Left ventricle myocardium inferior (tissue), 1 donor: ENCODE measurements around the gene RASL12. TPM values are rescaled to one million over a fixed set of nuclear protein-coding genes. Genes with fewer than 3 reads are reported as not detected.
"Not testable (repeated sequence)": the region's sequence is repeated elsewhere in the genome, so short reads cannot be mapped to it uniquely, and the experiment has no call there.

Source experiments
- DNase-seq: peaks from one replicate; pipeline ENCODE4 v3.0.0-alpha.2; 2020
- H3K27ac ChIP-seq: fragments of 200-600 bp; replicated peaks from 2 replicates; pipeline ENCODE4 v1.8.0; 2021
- H3K27me3 ChIP-seq: fragments of 200-600 bp; 2 replicates; pipeline ENCODE4 v1.8.0; 2021; ENCODE audit warnings: low read depth
- H3K36me3 ChIP-seq: fragments of 200-600 bp; 2 replicates; pipeline ENCODE4 v1.8.0; 2021
- H3K4me1 ChIP-seq: fragments of 200-600 bp; 2 replicates; pipeline ENCODE4 v1.8.0; 2021
- H3K4me3 ChIP-seq: fragments of 200-600 bp; 2 replicates; pipeline ENCODE4 v1.8.0; 2021; ENCODE audit warnings: mild to moderate bottlenecking, moderate library complexity
- H3K9me3 ChIP-seq: fragments of 200-600 bp; replicated peaks from 2 replicates; pipeline ENCODE4 v1.8.0; 2021
- CTCF ChIP-seq: fragments of 200-600 bp; IDR thresholded peaks from 2 replicates; pipeline ENCODE4 v1.8.0; 2021; ENCODE audit warnings: antibody characterized with exemption, mild to moderate bottlenecking, borderline replicate concordance
- intact Hi-C: fragments of 100-400 bp; cut with micrococcal nuclease; formaldehyde crosslinking; loops from one replicate; pipeline ENCODE4 v1.11.0; 2022
- total RNA-seq: library from RNA; stranded (reverse); fragmentation: NEBNext Ultra II Directional; extraction: Animal tissue kit (Norgen Biotek cat#: 25700); gene quantifications from one replicate; pipeline ENCODE4 v1.2.1, GENCODE V29; 2021
- donor health status: DM: no; HTN: yes; CAD: no; lungs with severe emphysema.

Gene RASL12
- total RNA-seq, 1 donor from 2014 or later = 12.9 TPM

GRCh38 chr15:65081270-65081669 is 13.5 kb upstream of the RASL12 start:
- Histone ChIP-seq H3K36me3 (no peaks in the 10 kb centered on the region), H3K27ac (peak overlapping the region; percentile 90), H3K4me3 (no peak overlapping the region), H3K9me3 (no peaks in the 10 kb centered on the region), H3K4me1 (peaks cover 96% of the 10 kb centered on the region), H3K27me3 (peaks cover 23% of the 10 kb centered on the region)
- no peak for DNase-seq
- no peak for TF ChIP-seq CTCF
- intact Hi-C loops = no loop called here

- Histone ChIP-seq H3K36me3 (no peaks in the 10 kb centered on the region), H3K9me3 (no peaks in the 10 kb centered on the region), H3K27me3 (peaks cover 23% of the 10 kb centered on the region), H3K4me3 (no peak overlapping the region), H3K27ac (peak overlapping the region; percentile 90), H3K4me1 (peaks cover 83% of the 10 kb centered on the region)
- no peak for TF ChIP-seq CTCF
- DNase-seq = no peak
- intact Hi-C loops = no loop called here
Measured at GRCh38 chr15:65079580-65079979, 11.8 kb upstream of the RASL12 start.

- Histone ChIP-seq H3K27ac (peak overlapping the region; percentile 90), H3K4me1 (peaks cover 73% of the 10 kb centered on the region), H3K9me3 (no peaks in the 10 kb centered on the region), H3K36me3 (no peaks in the 10 kb centered on the region), H3K27me3 (peaks cover 23% of the 10 kb centered on the region), H3K4me3 (peak overlapping the region; percentile 57)
- peak; percentile 72 for DNase-seq
- intact Hi-C loops = no loop called here
- TF ChIP-seq CTCF = peak; percentile 72
Measured at GRCh38 chr15:65077981-65078352, 10.2 kb upstream of the RASL12 start.

GRCh38 chr15:65077291-65077980 is 9.6 kb upstream of the RASL12 start:
- H3K27ac ChIP-seq = peak overlapping the region; percentile 90
- no peak for TF ChIP-seq CTCF
- peaks cover 72% of the 10 kb centered on the region for H3K4me1 ChIP-seq
- H3K4me3 ChIP-seq = peak overlapping the region; percentile 57
- no peak for DNase-seq
- intact Hi-C loops = no loop called here
- H3K36me3 ChIP-seq = no peaks in the 10 kb centered on the region
- no peaks in the 10 kb centered on the region for H3K9me3 ChIP-seq
- peaks cover 23% of the 10 kb centered on the region for H3K27me3 ChIP-seq

- H3K27ac ChIP-seq = peak within 1 kb of the TSS; percentile 90
- no peaks in the 10 kb centered on the region for H3K36me3 ChIP-seq
- DNase-seq = no peak
- peaks cover 22% of the 10 kb centered on the region for H3K27me3 ChIP-seq
- peak within 1 kb of the TSS; percentile 57 for H3K4me3 ChIP-seq
- H3K9me3 ChIP-seq = no peaks in the 10 kb centered on the region
- H3K4me1 ChIP-seq = peaks cover 72% of the 10 kb centered on the region
- TF ChIP-seq CTCF = no peak
- intact Hi-C loops = no loop called here
Measured at GRCh38 chr15:65076486-65077290, 8.9 kb upstream of the RASL12 start, which contains the start of gene KBTBD13. KBTBD13 (plus strand) TSS chr15:65076746; CDS start chr15:65076816, 70 bp downstream.

GRCh38 chr15:65075607-65076395 is 8.0 kb upstream of the RASL12 start:
- H3K9me3 ChIP-seq, H3K36me3 ChIP-seq, DNase-seq, intact Hi-C loops: not testable (repeated sequence)
- peak overlapping the region; percentile 57 for H3K4me3 ChIP-seq
- peaks cover 72% of the 10 kb centered on the region for H3K4me1 ChIP-seq
- H3K27ac ChIP-seq = peak overlapping the region; percentile 90
- H3K27me3 ChIP-seq = peaks cover 15% of the 10 kb centered on the region

- Histone ChIP-seq H3K4me1 (peaks cover 72% of the 10 kb centered on the region), H3K27me3 (peaks cover 15% of the 10 kb centered on the region)
- H3K4me3 ChIP-seq, DNase-seq, H3K36me3 ChIP-seq, H3K27ac ChIP-seq, H3K9me3 ChIP-seq, intact Hi-C loops: not testable (repeated sequence)
Measured at GRCh38 chr15:65074946-65075345, 7.2 kb upstream of the RASL12 start.
